NCI-H82 treated with DMSO at 0.1 percent for 48 hours (cell line): Measurements from ENCODE around the gene MCF2L2.

Source experiments
- DNase-seq: peaks from one replicate; lab custom pipeline; 2025; ENCODE audit not compliant: unreplicated experiment; lab: John Stamatoyannopoulos, UW

The MCF2L2 gene

GRCh38 chr3:183270344-183270743, 158.1 kb downstream of the MCF2L2 start:
- no peak for DNase-seq

- DNase-seq: no peak
Observed at GRCh38 chr3:183269345-183269744, 159.1 kb downstream of the MCF2L2 start.

- no peak for DNase-seq
Observed at GRCh38 chr3:183268366-183268765, 160.1 kb downstream of the MCF2L2 start.

DNA sequence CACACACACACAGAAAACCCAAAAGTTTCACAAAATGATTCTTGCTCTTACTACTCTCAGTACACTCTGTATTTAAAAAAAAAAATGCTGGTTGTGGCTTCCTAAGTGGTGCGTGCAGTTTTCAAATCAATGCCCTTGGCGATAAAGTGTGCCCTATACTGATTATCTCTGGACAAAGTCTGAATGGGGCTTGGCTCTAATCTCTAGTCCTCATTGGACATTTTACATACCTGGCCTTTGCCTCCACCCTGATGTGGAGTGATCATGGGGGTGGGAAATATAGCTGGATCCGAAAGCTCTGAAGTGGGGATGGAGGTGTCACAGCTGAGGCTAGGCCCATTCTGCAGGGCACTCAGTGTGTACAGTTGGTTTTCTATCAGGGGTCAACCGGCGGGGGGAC, 161.3 kb downstream of the MCF2L2 start:
- no peak for DNase-seq

DNA sequence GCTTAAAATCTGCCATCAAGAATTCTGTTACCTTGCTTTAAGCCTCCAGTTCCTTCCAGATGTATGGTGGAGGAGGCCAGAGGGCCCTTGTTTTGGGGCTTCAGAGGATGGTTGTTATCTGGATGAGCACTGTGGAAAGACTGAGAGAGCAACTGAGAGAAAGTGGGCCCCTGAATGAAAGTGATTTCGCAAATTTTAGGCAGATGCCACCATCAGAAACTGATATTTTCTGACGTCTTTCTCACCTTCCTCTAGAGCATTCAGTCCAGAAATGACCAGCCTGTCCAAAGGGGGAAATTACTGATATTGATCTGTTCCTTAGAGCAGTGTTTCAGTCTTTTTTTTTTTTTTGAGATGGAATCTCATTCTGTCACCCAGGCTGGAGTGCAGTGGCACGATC, 162.0 kb downstream of the MCF2L2 start:
- DNase-seq: no peak

DNA sequence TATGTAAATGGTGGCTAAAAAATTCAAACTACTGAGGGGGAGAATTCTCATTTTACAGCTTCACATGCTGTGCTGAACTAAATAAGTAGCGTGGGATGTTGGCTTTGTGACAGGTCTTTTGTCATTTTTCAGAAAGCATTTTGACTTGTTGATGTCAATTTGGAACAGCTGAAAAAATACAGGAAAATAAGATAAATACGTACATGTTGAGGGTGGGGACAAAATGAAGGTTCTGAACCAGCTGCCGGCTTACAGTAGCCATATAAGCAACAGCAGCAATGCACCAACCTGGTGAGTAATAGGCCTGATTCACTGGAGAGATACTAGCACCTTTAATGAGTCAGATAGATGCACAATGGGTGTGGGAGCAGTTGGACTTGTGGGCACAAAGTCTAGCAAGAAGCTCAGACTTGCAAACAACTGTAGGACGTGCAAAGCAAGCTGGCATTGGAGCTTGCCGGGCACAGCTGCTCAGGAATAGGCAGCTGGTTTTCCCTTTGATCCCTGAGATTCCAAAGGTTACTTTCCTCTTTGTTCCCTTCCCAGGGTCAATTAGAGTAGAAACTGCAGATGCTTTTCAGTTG, 162.5 kb downstream of the MCF2L2 start:
- DNase-seq: no peak

DNA sequence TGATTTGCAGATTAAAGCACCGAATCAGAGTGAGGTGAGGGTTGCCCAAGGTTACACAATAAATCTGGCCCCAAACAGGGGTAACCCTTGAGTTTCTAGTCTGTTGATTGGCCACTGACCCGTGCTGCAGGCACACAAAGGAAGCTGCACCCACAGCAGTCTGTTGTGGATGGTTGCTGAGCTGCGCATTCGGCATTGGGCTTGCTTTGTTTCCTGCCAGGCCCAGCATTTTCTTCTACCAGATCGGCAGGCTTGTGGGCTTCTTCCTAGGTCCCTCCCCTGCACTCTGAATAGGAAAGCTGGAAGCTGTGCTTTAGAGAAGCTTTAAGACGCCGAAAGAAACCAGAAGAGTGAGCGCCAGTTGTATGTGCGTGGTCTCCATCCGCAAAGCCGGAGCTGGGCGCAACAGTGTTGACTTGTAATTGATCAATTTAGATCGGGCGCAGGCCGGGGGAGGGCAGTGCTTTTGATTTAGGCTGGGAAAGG, 163.2 kb downstream of the MCF2L2 start:
- no peak for DNase-seq

DNA sequence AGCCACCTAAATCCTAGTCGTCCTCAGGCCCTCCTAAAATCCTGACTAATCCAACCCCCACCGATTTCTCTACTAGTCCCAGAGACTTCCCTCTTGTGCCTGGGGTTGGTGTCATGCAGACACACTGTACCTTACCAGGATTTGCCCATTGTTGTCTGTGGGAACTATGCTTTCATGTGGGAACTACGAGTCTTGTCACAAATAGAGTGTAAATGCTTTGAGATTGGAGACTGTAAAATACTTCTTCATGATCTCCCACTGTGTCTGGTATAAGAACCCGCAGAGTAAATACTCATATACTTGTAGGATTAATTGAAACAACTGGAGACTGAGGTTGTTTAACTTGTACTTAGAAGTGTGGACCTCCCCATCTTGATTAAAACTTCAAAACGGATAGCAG, 164.2 kb downstream of the MCF2L2 start:
- no peak for DNase-seq

GRCh38 chr3:183262875-183263378, 165.5 kb downstream of the MCF2L2 start:
- no peak for DNase-seq

GRCh38 chr3:183261151-183261724, 167.2 kb downstream of the MCF2L2 start:
- DNase-seq: no peak

GRCh38 chr3:183260167-183260904, 168.1 kb downstream of the MCF2L2 start:
- no peak for DNase-seq

GRCh38 chr3:183259621-183260020, 168.8 kb downstream of the MCF2L2 start:
- DNase-seq: no peak

DNA sequence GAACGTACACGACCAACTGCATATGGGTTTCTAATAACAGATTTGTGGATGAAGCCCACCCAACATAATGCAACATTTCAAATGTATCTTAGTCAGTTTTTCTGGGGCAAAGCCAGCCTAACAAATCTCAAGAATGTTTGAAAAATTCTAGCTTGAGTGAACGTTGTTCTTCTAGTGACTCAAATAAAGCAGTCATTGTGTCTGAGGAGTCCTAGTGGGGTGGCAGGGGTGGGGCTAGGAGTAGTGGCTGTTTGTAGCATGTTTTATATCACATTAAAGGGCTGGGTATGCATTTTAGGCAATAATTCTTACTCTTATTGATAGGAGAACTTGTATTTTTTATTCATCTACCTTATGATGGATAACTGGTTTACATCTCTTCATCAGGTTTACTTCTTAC, 169.3 kb downstream of the MCF2L2 start:
- no peak for DNase-seq

GRCh38 chr3:183255348-183255730, 173.1 kb downstream of the MCF2L2 start:
- no peak for DNase-seq

- no peak for DNase-seq
Observed at GRCh38 chr3:183254487-183255347, 173.7 kb downstream of the MCF2L2 start.

DNA sequence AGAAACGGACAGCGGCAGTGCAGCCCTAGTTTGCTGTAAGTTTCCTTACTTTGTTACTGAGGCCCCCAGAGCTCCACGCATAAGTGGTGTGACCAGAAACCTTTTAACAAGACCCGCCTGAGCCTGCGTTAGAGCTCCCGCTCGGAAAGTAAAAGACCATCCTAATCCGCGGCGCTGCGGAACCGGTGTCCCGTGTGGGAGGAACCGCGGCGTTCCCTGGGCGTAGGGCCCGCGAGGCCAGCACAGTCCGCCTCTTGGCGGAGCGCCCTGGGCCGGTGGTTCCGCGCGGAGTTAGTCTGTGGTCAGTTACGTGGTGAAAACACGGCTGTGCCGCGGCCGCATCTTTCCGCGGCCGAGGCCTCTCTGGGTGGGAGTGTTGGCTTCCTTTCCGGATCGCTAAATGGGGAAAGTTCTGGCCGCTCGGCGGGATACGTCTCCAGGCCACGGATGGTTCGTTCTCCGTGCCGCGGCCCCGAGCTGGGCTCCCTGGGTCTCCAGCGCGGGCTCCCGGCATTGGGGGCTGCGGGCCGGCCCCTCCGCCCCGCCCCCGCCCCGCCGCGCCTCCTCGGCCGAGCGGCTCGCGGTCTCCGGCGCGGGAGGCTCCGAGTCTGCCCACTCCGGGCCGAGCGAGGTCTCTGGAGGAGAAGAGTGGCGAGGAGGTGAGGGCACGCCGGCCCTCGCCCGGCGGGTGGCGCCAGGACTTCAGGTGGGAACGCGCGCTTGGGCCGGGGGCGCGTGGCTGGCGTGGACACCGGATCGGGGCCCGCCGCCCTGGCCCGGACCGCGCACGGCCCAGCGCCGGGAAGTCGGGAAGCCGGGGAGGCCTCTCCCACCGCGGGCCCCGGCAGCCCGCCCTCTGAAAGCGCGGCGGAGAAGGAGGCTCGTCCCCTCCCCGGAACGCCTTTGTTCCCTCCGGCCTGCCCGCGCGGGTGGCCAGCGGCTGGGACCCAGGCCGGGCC, 174.6 kb downstream of the MCF2L2 start:
- DNase-seq: no peak

GRCh38 chr3:183252973-183253527, 175.4 kb downstream of the MCF2L2 start, which contains the start of gene B3GNT5:
Gene B3GNT5, plus strand, starts transcription at chr3:183253253. Its CDS starts 16,546 bp downstream, at chr3:183269799.
- no peak for DNase-seq

DNA sequence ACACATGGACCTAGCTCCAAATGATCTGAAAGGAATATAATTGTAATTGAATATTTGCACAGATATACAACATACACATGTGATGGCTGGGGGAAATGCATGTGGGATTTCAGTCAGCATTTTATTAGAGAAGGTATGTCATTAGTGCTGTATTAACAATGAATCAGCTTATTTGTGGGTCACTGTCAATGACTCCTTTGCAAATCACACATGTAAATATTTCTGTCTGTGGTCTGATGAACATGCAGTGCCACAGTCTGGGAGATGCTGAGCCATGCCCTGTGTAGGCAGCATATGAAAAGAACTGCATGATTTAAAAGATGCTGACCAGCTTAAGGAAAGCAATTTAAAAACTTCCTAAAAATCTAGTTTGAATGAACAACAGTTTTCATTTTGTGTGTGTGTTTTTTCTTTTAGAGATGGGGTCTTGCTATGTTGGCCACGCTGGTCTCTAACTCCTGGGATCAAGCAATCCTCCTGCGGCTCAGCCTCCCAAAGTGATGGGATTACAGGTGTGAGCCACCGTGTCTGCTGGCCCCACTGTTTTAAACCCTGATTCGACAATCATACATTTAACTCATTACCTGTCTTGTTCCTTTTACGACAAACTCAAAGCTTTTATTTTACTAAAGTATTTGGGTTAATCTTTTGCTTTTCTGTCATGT, 176.2 kb downstream of the MCF2L2 start:
- DNase-seq: no peak
